Hematopoietic multipotent progenitor cell (in vitro differentiated cells): ENCODE measurements around the gene FAM20C. TPM values are rescaled to one million over a fixed set of nuclear protein-coding genes. Genes with fewer than 3 reads are reported as not detected.
"Not testable (repeated sequence)": the region's sequence is repeated elsewhere in the genome, so short reads cannot be mapped to it uniquely, and the experiment has no call there.

Source experiments
- DNase-seq, 3 donors: peaks; one replicate each; pipeline ENCODE4 v3.0.0-alpha.2; 2011 to 2015; ENCODE audit warnings: low read depth in 2 of 3, low spot score in 2 of 3
- total RNA-seq: library from RNA; depleted of rRNA; stranded (reverse); fragments of >200 nt; gene quantifications from one replicate; pipeline ENCODE4 v1.2.3, GENCODE V29; 2012

FAM20C gene
- total RNA-seq, 1 donor, result 2.7 TPM

DNA sequence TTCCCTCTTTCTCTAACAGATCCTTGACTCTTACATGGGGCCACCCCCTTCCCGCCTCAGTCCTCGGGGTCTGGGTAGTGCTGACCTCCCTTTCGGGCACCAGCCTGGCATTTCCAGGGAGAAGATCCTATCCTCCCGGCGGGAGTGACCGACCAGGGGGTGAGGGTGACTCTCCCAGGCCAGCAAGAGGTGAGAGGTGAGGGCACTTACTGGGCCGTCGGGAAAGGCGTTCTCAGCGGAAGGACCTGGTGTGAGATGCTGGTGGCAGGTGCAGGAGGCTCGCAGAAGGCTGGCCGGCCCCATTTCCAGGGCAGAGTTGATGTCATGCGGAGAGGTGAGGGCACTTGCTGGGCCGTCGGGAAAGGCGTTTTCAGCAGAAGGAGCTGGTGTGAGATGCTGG is 93.4 kb downstream of the FAM20C start:
- no peak for DNase-seq

DNA sequence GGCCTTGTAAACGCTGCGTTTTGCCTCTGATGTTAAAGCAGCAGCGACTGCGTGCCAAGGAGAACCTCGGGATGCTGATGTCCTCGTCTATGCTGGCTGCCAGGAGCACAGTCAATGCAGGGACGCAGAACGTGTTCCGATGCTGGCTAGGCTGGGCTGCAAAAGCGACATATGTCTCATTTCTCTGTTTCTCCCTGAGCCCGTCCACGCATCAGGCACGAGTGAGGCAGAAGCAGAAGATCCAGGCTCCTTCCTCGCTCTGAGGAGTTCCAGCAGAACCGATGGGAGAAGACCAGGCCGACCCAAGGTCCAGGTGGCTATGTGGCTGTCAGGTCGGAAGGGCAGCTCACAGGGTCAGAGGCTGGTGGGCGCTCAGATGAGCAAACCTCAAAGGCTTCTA is 93.9 kb downstream of the FAM20C start:
- DNase-seq, result no peak

DNA sequence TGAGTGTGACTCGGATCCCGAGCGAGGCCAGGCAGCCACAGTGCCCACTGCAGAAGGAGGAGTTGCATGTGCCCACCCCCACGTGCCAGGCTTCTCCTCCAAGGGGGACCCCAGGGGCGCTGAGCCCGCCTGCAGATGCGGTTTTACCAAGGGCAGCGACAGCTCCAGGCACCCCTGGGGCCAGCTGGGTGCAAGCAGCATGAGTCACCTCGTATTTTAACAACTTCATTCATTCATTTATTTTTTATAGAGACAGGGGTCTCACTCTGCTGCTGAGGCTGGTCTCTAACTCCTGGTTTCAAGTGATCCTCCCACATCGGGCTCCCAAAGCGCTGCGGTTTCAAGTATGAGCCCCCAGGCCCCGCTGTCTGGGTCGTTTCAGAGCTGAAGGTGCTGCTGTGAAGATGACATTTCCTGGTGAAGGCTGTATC is 96.3 kb downstream of the FAM20C start:
- DNase-seq, result no peak

DNA sequence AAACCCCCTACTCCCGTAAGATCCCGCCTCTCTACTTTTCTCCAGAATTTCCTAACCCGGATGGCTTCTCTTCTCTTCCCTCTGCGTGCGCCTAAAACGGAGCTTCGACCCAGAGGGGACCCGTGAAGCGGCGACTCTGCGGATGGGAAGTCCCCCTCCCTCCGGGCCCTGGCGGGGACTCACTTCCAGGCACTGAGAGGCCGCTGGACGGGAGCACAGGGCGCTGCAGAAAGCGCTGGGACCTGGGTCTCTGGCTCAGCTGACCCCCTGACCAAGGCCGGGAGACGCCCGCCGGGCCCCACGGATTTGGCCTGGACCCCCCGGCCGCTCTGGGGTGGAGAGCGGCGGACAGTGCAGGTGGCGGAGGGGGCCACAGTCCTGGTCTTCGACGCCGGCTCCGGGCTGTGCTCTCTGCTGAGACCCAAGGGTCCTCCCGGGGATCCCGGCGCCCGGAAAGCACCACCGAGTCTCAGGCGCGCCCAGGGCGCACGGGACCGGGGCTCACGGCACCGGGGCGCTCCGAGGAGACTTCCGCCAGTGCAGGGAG is 96.9 kb downstream of the FAM20C start:
- DNase-seq, result no peak

DNA sequence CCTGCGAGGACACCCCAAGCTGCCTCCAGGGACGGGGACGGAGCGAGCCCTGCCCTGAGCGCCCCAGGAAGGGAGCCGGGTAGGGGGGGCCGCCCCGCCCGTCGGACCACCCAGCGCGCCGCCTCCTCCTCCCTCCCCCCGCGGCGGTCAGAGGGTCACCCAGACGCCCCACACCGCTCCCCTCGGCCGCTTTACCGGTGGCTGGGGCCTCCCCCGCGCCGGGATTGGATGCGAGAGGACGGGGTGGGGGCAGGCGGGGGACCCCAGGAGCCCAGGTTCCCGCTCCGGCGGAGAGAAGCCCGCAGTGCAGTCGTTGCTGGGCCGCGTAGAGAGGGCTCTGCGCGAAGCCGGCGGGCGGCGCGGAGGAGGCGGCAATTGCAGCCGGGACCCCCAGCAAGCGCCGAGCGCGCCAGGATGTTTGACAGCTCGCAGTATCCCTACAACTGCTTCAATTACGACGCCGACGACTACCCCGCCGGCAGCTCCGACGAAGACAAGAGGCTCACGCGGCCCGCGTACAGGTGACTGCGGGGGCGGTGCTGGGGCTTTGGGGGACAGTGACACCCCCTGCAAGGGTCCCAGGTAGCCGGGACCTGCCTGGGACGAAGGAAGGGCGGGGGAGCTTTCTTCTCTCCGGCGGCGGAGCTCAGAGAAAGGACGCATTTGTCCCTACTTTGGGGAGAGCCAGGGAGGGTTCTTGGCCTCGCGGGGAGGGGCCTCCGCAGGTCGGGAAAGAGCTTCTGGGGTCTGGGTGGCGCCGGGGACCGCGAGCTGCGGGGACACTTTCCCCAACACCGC is 97.6 kb downstream of the FAM20C start, which contains the start of gene FOXL3:
Gene FOXL3 (plus strand): TSS at position 415 of the 798 bp plus-strand sequence. CDS start 0 bp downstream, at position 415.
- DNase-seq, result no peak

DNA sequence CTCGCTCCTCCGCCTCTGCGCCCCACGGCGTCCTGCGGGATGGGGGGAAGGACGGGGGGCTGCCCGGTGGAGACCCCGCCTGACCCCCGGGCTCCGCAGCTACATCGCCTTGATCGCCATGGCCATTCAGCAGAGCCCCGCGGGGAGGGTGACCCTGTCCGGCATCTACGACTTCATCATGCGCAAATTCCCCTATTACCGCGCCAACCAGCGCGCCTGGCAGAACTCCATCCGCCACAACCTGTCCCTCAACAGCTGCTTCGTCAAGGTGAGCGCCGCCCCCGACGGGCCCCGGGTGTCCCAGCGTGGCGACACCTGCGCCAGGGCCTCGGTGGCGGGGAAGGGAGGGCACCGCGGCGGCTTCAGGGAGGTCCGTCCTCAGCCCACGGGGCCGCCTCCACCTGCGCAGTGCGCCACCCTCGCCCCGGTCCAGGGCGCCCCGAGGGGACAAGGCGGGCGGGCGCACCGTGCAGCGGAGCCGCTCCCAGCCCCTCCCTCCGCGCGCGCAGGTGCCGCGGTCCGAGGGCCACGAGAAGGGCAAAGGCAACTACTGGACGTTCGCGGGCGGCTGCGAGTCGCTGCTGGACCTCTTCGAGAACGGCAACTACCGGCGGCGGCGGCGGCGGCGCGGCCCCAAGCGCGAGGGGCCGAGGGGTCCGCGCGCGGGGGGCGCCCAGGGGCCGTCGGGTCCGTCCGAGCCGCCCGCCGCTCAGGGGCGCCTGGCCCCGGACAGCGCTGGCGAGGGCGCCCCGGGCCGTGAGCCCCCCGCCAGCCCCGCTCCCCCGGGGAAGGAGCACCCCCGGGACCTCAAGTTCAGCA is 98.4 kb downstream of the FAM20C start:
- no peak for DNase-seq

DNA sequence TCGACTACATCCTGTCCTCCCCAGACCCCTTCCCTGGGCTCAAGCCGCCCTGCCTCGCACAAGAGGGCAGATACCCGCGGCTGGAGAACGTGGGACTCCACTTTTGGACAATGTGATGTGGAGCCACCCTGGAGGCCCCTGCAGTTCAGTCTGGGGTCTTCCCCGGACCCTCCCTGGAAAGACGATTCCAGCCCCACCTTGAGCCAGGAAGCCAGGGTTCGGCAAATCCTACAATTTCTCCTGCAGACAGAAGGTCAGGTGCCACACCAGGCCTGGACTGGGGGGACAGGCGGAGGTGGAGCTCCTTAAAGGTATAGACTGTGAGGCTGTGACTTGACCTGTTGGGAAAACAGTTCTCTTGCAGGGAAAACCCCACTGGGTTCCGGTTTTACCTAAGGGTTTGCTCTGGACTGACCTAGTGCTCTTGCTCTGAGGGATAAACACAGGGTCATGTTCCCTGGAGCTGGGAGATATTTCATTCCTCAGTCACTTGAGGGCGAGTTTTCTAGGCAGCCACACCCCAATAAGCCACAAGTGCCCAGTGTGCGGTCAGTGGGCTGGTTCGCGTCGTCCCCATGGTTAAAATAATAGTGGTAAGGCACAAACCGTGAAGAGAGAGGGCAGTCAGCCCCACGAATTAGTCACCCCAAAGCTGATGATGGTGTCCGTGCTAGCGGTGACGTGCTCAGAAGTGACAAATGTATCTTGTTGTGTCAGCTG is 99.2 kb downstream of the FAM20C start:
- DNase-seq, result no peak

DNA sequence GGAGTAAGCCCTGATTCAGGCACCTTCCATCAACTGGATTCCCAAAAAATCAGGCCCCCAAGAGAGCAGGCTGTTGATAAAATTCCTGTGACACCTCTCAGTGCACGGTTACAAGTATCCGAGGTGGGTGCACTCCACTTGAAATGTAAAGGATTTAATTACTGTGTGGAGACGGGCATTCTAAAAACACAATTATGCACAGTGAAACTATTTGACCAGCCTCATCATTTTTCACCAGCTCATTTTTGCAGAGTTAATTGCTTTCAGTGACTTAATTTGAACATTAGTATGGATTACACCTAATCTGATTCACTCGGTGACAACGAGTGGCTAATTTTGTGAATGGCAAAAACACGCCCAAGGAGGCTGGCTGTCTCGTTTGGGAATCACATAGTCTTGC is 99.9 kb downstream of the FAM20C start:
- no peak for DNase-seq

DNA sequence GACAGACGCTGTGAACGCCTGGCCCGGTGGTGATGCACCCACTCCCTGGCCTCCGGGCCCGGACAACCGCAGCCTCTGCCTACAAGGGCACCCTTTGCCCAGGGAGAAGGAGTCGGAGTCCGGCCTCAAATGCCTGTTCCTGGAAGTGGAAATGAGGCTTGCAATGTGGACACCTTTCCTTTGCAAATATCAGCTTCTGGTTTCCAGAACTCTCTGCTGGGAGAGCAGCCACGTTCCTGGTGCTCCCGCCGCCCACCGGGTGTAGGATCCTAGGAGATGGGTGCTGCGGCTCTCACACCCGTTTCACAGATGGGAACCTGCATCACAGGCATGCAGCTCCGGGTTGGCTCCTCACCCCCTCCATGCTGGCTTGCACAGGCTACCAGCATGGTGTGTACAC is 100.5 kb downstream of the FAM20C start:
- DNase-seq, result no peak

DNA sequence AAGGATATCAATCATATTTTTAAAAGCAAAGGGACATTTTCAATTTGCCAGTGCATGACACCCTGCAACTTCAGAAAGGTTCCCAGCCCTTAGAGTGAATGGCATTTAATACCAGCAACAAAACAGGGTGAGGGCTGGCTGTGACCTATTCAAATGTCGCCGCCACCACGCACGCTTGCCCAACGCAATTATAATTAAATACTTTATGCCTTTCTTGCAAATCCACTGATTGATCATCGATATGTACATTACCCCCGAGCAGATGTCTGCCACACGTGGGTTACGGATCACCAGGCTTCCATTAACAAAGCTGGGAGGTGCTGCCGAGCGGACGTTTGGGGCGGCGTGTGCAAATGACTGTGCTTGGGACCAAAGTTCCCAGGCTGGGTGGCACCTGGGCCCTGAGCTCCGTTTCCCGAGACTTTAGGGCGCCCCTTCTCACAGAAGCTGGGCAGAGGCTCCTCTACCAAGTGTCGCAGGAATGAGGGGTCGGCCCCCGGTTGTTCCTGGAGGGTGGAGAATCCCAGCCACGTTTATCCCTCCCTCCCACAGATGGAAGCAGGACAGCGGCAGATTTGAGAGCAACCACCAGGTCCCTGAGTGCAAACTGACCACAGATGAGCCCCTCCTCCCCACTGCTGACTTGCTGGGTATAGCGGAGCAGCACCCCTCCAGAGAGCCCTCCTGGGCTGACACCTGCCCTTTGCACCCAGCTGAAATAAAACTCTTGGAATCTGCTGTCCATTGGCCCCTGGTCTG is 101.5 kb downstream of the FAM20C start:
- DNase-seq, result no peak

DNA sequence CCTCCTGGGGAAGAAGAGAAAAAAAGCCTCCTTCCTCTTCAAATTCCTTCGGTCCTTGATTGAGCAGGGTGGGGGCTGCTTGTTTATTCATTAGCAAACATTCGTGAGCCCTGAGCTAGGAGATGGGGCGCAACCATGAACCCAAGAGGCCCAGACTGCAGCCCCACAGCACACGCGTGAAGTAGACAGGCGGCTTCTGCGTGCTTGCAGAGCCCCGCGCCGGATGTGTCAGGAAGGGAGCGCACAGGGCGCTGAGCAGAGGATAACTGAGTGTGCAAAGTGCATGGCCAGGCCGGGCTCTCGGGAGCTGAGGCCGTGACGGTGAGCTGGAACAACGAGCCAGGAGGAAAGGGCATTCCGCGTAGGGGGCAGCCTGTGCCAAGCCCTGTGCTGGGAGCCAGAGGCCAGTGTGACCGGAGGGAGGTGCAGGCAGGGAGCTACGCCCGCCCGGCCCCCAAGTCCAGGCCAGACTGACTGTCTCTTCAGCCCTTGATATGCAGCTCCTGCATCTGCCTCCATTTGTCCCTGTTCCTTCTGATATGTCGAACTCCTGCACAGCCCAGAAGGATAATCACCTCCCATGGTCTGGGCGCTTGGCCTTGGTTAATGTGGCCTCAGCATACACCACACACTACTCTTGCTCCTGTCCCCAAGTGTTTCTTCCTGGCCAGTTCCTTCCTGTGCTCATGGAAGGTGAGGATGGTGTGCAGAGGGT is 102.2 kb downstream of the FAM20C start:
- no peak for DNase-seq

DNA sequence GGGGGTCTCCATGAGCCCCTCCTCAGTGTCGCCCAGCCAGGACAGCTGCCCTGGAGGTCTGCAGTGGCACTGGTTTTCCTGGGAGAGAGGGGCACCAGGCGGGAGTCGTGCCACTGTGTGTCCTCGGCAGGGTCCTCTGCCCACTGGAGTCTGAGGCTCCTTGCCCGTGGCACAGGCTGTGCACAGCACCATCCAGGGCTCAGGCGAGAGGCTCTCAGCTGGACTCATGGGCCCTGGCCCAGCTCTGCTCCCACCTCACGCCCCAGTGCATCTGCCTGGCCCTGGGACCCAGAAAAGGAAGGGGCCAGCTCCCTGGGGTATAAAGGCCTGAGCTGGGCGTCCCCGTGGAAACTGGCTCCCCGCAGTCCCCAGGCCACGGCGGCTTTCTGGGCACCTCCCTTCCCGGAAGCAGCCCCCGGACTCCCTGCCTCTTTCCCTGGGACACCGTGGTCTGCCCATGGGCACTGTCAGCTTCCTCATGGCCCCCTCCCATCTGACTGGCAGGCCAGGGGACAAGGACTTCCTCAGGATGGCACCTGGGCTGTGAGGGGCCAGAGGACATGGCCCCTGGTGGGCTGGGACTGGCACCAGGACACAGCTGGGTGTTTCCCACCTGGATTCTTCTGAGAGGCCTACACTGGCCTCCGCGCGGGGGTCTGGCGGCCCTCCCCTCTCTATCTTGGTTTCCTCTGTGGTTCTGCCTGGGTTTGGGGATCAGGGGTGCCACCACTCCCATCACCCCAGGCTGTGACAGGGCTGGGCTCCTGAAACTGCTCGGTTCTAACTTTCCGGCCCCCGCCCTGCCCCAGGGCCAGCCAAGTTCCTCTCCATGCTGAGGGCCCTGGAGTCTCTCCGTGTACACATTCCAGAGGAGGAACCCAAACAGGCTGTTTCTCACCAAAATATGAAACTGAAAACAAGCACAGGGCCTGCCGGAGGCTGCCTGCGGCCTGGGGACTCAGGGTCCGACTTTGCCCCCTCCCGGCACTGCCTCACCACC is 103.1 kb downstream of the FAM20C start:
- no peak for DNase-seq

DNA sequence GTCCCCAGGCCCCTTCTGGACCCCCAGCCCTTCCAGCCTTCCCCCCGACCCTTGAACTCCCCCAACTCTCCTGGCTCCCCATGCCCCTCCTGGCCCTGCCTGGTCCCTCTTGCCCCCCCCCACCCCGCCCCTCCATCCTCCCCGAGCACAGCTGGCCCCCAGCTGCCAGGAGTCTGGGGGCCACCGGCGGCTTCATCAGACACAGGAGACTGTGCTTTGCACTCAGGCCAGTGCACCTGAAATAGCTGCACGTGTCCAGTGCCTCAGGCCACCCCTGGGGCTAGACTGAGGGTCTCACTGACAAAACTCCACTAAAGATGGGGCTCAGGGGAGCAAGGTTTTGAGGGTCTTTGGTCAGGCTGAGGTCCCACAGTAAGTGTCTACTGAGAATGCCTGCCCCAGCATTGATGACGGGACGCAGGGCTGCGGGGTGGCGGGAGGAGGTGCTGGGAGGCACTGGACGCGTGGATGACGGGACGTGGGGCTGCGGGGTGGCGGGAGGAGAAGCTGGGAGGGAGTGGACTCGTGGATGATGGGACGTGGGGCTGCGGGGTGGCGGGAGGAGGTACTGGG is 104.1 kb downstream of the FAM20C start:
- no peak for DNase-seq

DNA sequence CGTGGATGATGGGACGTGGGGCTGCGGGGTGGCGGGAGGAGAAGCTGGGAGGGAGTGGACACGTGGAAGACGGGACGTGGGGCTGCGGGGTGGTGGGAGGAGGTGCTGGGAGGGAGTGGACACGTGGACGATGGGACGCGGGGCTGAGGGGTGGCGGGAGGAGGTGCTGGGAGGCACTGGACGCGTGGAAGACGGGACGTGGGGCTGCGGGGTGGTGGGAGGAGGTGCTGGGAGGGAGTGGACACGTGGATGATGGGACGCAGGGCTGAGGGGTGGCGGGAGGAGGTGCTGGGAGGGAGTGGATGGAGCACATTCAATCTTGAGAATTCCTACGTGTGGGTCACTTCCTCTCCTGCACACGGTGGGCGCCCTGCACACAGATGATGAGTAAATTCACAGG is 104.8 kb downstream of the FAM20C start:
- not testable (repeated sequence) for DNase-seq

DNA sequence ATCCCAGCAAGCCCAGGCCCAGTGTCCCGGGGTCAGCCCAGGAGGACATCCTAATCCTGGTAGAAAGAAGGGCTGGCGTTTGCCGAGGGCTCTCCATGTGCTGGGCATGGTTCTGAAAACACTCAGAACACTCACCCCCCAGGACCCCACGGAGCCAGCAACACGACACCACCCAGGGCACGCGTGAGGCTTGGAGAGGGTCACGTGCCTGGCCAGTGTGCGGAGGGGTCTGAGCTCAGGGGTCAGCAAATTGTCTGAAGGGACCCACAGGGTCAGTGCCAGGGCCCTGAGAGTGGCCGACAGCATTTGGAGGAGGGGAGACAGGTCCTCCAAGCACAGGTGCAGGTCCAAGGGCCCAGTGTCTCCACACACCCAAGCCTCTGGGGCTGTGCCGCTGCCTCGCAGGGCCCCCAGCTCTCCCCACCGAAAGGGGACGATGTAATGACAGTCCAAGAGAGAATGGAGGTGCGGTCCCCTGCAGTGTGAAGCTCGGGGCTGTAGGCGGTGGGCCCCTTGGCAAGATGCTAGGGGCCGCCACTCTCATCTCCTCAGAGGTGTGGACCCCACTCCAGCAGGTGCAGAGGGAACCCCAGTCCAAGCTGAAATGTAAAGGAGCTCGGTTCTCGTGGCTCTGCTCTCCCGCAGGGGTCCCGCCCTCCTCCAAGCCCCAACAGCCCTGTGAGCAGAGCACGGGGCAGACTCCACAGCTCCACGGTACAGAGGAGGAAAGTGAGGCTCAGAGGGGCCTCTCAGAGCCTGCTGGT is 105.4 kb downstream of the FAM20C start:
- no peak for DNase-seq

DNA sequence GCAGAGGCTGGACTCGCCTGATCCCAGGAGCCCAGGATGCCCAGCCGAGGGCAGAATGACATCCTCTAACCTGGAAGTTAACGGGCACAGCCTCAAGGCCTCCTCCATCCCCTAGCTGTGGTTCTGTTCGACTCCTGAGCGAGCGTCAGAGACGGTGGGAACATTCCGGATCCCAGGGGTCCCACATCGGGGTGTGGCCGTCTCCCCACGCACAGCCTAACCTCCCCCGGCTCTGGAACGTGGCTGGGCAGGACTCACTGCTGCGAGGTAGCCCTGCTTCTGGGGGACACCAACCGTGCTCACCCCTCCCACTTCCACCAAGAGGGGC is 106.0 kb downstream of the FAM20C start:
- no peak for DNase-seq

DNA sequence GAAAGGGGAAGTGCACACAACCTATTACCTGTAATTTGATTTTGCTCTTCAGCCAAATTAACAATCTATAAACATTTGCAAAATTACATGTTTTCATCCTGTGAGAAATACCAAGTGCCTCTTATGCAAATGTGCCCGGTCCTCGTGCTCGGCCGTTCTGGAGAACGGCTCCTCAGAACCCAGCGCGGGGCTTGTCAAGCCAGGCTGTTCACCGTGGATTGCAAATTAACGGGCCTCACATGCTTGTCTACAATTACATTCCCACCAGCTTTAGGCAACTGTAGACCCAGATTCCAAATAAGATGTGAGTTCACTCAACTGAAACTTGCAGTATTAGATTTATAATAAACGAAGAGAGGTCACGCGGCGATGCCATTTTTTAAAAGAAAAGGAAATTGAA is 106.4 kb downstream of the FAM20C start:
- no peak for DNase-seq
